OCI-LY1 (cell line): Measurements from ENCODE around the gene YBX3.

Source experiments
- H2AFZ ChIP-seq: fragments of 200-600 bp; sonication (generic), shearing (Covaris generic); 2 replicates; pipeline ENCODE4 v1.6.0; 2014; ENCODE audit warnings: antibody characterized with exemption, mild to moderate bottlenecking, low read length
- H3F3A ChIP-seq: fragments of 200-600 bp; sonication (generic), shearing (Covaris generic); 2 replicates; pipeline ENCODE4 v1.6.0; 2014; ENCODE audit warnings: mild to moderate bottlenecking, antibody characterized with exemption, low read length, moderate library complexity; ENCODE audit not compliant: insufficient read depth
- H3K27ac ChIP-seq: fragments of 200-600 bp; sonication (generic); 2 replicates; pipeline ENCODE4 v1.5.1; 2014; ENCODE audit warnings: low read length, mixed run types, mild to moderate bottlenecking, low read depth; ENCODE audit not compliant: poor library complexity, severe bottlenecking
- H3K27me3 ChIP-seq: fragments of 200-600 bp; sonication (generic); 2 replicates; pipeline ENCODE4 v1.6.0; 2014; ENCODE audit warnings: antibody characterized with exemption, mild to moderate bottlenecking, low read length, moderate library complexity; ENCODE audit not compliant: insufficient read depth
- H3K36me3 ChIP-seq: fragments of 200-600 bp; sonication (generic); 2 replicates; pipeline ENCODE4 v1.6.1; 2014; ENCODE audit warnings: mild to moderate bottlenecking, antibody characterized with exemption, low read length, moderate library complexity, mixed read lengths; ENCODE audit not compliant: insufficient read depth
- H3K4me1 ChIP-seq: fragments of 200-600 bp; sonication (generic); 2 replicates; pipeline ENCODE4 v1.5.1; 2014; ENCODE audit warnings: mild to moderate bottlenecking, low read length, moderate library complexity; ENCODE audit not compliant: insufficient read depth, severe bottlenecking
- H3K4me2 ChIP-seq: fragments of 200-600 bp; sonication (generic), shearing (Covaris generic); 2 replicates; pipeline ENCODE4 v1.6.1; 2014; ENCODE audit warnings: low read length
- H3K4me3 ChIP-seq: fragments of 200-600 bp; sonication (generic); 2 replicates; pipeline ENCODE4 v1.5.1; 2014; ENCODE audit warnings: low read length, low read depth, mild to moderate bottlenecking, mixed read lengths; ENCODE audit not compliant: poor library complexity, severe bottlenecking
- H3K79me2 ChIP-seq: fragments of 200-600 bp; shearing (Covaris generic); 2 replicates; pipeline ENCODE4 v1.6.1; 2016; ENCODE audit warnings: mixed run types, low read length, mixed read lengths; ENCODE audit not compliant: insufficient read depth
- H3K9ac ChIP-seq: fragments of 200-600 bp; sonication (generic), shearing (Covaris generic); 2 replicates; pipeline ENCODE4 v1.6.1; 2014; ENCODE audit warnings: mild to moderate bottlenecking, low read length, mixed read lengths
- H3K9me2 ChIP-seq: fragments of 200-600 bp; sonication (generic), shearing (Covaris generic); 2 replicates; pipeline ENCODE4 v1.6.1; 2014; ENCODE audit warnings: low read depth, mild to moderate bottlenecking, low read length, mixed read lengths
- H3K9me3 ChIP-seq: fragments of 200-600 bp; shearing (Covaris generic); 2 replicates; pipeline ENCODE4 v1.6.1; 2014; ENCODE audit warnings: low read length, mixed read lengths
- H4K20me1 ChIP-seq: fragments of 200-600 bp; sonication (generic), shearing (Covaris generic); 2 replicates; pipeline ENCODE4 v1.6.0; 2016; ENCODE audit warnings: mild to moderate bottlenecking, low read length; ENCODE audit not compliant: insufficient read depth
- EZH2 ChIP-seq: fragments of 200-600 bp; sonication (generic), shearing (Covaris generic); IDR thresholded peaks from 2 replicates; pipeline ENCODE4 v1.8.0; 2017; ENCODE audit warnings: borderline replicate concordance, mixed run types, mild to moderate bottlenecking, antibody characterized with exemption, low read length, moderate library complexity, mixed read lengths
- TF ChIP-seq, protein P1 (sequence below): fragments of 200-600 bp; sonication (generic), shearing (Covaris generic); IDR thresholded peaks from 2 replicates; pipeline ENCODE4 v1.5.1; 2017; ENCODE audit warnings: mild to moderate bottlenecking, antibody characterized with exemption, low read length, moderate library complexity, mixed read lengths

The YBX3 gene

DNA sequence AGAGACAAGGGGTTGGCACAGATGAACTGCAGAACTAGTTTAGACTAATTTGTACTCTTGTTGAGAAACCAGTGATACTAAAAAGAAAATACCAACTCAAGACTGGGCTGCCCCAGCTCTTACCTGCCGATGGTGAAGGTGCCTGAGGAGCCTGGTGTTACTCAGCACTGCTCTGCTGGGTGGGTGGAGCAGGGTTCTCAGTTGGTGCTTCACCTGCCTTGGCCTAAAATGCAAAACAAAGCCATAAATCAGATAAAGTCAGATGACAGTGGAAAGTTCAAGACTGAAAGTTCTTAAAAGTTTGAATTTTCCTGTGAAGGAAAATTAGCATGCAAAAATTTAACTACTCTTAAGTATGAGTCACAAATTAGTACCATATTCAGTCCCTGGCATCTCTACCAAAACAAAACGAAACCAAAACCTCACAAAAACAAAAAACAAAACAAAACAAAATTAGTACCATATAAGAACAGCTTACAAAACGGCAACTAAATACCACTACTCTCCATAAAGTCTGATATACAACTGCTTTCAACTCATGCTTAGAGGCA, 21.9 kb downstream of the YBX3 start:
- H4K20me1 ChIP-seq = no peaks in the 10 kb centered on the region
- H3K4me1 ChIP-seq = peaks cover 4% of the 10 kb centered on the region
- no peaks in the 10 kb centered on the region for H3K9me3 ChIP-seq
- H3K27me3 ChIP-seq = no peaks in the 10 kb centered on the region
- H3K79me2 ChIP-seq = no peaks in the 10 kb centered on the region
- no peaks in the 10 kb centered on the region for H3F3A ChIP-seq
- no peak overlapping the region for H3K27ac ChIP-seq
- H3K9me2 ChIP-seq = no peaks in the 10 kb centered on the region
- H3K9ac ChIP-seq = no peak overlapping the region
- peaks cover 42% of the 10 kb centered on the region for H3K36me3 ChIP-seq
- H2AFZ ChIP-seq = no peak overlapping the region
- H3K4me2 ChIP-seq = no peak overlapping the region
- no peak overlapping the region for H3K4me3 ChIP-seq
- TF ChIP-seq EZH2 = no peak
- TF ChIP-seq, protein P1, sequence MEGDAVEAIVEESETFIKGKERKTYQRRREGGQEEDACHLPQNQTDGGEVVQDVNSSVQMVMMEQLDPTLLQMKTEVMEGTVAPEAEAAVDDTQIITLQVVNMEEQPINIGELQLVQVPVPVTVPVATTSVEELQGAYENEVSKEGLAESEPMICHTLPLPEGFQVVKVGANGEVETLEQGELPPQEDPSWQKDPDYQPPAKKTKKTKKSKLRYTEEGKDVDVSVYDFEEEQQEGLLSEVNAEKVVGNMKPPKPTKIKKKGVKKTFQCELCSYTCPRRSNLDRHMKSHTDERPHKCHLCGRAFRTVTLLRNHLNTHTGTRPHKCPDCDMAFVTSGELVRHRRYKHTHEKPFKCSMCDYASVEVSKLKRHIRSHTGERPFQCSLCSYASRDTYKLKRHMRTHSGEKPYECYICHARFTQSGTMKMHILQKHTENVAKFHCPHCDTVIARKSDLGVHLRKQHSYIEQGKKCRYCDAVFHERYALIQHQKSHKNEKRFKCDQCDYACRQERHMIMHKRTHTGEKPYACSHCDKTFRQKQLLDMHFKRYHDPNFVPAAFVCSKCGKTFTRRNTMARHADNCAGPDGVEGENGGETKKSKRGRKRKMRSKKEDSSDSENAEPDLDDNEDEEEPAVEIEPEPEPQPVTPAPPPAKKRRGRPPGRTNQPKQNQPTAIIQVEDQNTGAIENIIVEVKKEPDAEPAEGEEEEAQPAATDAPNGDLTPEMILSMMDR = no peak

DNA sequence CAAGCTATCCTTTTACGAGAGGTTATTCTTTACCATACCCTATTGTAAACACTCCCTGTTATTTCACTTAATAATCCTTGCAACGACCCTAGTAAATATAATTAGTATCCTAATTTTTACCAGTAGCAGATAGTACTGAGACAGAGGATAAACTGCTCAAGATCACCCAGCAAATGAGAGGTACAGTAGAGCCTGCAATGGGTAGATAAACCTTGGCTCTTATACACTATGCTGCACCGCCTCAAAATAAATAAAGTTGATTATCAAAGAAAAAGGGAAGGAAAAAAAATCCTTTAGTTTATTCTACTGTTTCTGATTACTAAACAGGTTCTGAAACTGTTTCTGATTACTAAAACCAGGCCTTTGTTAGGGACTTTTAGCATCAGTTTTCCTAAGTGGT, 22.5 kb downstream of the YBX3 start:
- Histone ChIP-seq H3K79me2 (no peaks in the 10 kb centered on the region), H3K4me1 (peaks cover 4% of the 10 kb centered on the region), H3K27me3 (no peaks in the 10 kb centered on the region), H2AFZ (no peak overlapping the region), H3F3A (no peaks in the 10 kb centered on the region), H3K9ac (no peak overlapping the region), H3K4me2 (no peak overlapping the region), H3K9me2 (no peaks in the 10 kb centered on the region), H3K27ac (no peak overlapping the region), H3K9me3 (no peaks in the 10 kb centered on the region), H3K36me3 (peaks cover 36% of the 10 kb centered on the region), H3K4me3 (no peak overlapping the region), H4K20me1 (no peaks in the 10 kb centered on the region)
- no peak for TF ChIP-seq EZH2
- TF ChIP-seq, protein P1 = no peak

DNA sequence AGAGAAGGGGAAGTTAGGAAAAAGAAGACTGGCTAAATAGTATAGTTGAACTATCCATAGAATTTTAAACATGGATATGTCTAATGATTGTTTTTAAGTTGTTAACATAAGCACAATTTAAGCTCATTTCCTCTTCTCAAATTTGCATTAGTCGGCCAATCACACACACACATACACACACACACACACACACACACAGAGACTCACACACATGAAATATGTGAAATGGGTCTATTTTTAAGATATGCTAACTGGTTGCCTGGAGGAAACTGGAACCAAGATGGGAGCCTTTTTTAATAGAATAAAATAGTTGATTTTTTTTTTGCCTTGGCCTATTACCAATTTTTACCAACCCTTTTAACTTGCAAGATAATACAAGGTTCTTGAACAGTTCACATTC, 25.3 kb downstream of the YBX3 start:
- H3K9ac ChIP-seq = no peak overlapping the region
- no peaks in the 10 kb centered on the region for H3K9me3 ChIP-seq
- H3K9me2 ChIP-seq = no peaks in the 10 kb centered on the region
- no peak overlapping the region for H3K4me3 ChIP-seq
- no peak overlapping the region for H2AFZ ChIP-seq
- H3F3A ChIP-seq = no peaks in the 10 kb centered on the region
- H4K20me1 ChIP-seq = no peaks in the 10 kb centered on the region
- H3K4me2 ChIP-seq = no peak overlapping the region
- no peaks in the 10 kb centered on the region for H3K27me3 ChIP-seq
- H3K4me1 ChIP-seq = peaks cover 4% of the 10 kb centered on the region
- H3K79me2 ChIP-seq = no peaks in the 10 kb centered on the region
- no peak overlapping the region for H3K27ac ChIP-seq
- TF ChIP-seq EZH2 = no peak
- TF ChIP-seq, protein P1 = no peak
- peaks cover 33% of the 10 kb centered on the region for H3K36me3 ChIP-seq
